NAMALWA (cell line): ENCODE results near the gene YPEL1.
"Not testable (repeated sequence)": the region's sequence is repeated elsewhere in the genome, so short reads cannot be mapped to it uniquely, and the experiment has no call there.

Source experiments
- DNase-seq: peaks from one replicate; pipeline ENCODE4 v3.0.0-alpha.2; 2015; ENCODE audit warnings: low spot score

Gene YPEL1

GRCh38 chr22:21721195-21721852 is 14.3 kb downstream of the YPEL1 start:
- DNase-seq = not testable (repeated sequence)

DNA sequence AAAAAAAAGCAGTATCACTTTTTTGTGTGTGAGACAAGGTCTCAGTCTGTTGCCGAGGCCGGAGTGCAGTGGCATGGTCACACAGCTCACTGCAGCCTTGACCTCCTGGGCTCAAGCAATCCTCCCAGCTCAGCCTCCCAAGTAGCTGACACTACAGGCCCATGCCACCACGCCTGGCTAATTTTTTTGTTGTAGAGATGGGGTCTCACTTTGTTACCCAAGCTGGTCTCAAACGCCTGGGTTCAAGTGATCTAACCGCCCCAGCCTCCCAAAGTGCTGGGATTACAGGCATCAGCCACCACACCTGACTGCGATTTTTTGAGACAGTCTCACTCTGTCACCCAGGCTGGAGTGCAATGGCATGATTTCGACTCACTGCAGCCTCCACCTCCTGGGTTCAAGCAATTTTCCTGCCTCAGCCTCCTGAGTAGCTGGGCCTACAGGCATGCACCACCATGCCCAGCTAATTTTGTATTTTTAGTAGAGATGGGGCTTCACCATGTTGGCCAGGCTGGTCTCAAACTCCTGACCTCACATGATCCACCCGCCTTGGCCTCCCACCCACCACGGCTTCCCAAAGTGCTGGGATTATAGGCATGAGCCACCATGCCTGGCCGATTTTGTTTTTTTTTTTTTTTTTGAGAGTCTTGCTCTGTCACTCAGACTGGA is 15.3 kb downstream of the YPEL1 start:
- not testable (repeated sequence) for DNase-seq

DNA sequence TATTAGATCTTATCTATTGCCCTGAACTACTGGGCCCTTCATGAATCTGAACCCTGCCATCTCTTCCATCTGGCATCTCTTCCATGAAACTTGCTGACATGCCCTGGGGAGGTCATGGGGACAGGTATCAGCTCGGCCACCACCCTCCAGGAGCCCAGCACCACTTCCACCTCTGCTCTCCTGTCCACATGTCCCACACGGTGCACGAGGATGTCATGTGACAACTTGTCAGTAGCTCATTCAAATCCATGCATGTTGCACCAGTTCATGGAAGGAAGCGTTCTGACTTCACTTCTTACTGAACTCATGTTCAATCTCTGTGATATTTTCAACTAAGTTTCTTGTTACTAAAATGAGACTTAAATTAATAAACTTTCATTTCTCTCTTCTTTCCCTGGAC is 16.6 kb downstream of the YPEL1 start:
- DNase-seq = no peak

GRCh38 chr22:21718499-21718898 is 17.1 kb downstream of the YPEL1 start:
- DNase-seq = no peak

- DNase-seq = not testable (repeated sequence)
These were observed 19.0 kb downstream of the YPEL1 start for GRCh38 chr22:21716395-21717122.

GRCh38 chr22:21714786-21715185 is 20.8 kb downstream of the YPEL1 start:
- no peak for DNase-seq

GRCh38 chr22:21714059-21714770 is 21.4 kb downstream of the YPEL1 start:
- no peak for DNase-seq

DNA sequence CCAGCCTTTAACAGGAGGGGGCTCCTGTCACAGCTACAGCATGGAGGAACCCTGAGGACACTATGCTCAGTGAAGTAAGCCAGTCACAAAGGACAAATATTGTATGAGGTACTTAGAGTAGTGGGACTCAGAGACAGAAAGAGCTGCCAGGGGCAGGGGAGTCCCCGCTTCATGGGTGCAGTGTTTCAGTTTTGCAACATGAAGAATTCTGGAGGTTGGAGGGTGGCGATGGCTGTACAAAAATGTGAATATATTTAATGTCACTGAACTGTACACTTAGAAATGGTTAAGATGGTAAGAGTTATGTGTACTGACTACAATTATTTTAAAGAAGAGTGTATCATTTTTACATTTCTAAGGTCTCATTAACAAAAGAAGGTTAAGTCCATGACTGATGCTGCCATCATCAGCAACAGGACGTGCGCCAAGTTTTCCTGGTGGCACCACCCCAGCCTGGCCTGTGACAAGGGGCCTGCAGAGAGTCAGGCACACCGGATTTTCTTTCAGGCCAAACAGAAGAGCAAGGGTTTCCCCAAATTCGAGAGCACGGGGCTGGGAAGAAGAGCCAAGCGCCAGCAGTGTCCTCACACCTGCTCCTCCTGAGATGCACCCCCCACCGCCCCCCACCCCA is 22.1 kb downstream of the YPEL1 start:
- no peak for DNase-seq

- DNase-seq = peak; percentile 87
These were observed 22.7 kb downstream of the YPEL1 start for GRCh38 chr22:21712751-21713427.

DNA sequence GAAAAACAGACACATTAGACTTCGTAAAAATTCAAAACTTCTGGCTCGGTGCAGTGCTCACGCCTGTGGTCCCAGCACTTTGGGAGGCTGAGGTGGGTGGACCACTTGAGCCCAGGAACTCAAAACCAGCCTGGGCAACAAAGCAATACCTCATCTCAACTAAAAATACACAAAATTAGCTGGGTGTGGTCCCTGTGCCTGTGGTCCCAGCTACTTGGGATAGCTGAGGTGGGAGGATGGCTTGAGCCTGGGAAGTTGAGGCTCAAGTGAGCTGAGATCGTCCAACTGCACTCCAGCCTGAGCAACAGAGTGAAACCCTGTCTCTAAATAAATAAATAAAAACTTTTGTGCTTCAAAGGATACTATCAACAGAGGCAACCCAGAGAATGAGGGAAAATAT is 23.7 kb downstream of the YPEL1 start:
- DNase-seq = no peak

DNA sequence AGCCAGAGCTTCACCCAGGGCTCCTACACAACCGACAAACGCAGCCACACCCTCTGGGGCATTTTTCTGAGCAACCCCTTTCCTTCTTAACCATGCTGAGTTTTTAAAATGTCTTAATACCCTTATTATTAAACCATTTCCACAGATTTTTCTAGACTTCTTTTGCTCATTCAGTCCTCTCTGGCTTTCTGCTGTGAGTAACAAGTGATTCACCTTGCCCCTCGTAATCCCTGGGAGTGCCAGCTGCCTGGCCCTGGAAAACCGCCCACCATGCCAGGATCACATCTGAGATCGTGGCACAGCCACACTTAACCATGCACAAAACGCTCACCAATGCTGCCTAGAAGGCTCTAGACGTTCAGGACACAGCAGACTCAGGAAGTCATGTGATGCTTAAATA is 25.4 kb downstream of the YPEL1 start:
- DNase-seq = no peak

DNA sequence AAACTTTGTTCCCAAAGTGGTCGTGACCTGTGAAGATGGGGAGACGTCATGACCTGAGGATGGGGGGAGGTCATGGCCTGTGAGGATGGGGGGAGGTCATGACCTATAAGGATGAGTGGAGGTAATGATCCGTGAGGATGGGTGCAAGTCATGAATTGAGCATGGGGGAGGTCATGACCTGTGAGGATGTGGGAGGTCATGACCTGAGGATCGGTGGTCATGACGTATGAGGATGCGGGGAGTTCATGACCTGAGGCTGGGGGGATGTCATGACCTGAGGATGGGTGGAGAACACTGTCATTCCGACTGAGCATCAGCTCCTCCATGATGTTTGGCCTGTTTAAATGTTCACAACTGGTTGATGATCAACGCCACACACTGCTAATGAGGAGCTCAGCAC is 25.9 kb downstream of the YPEL1 start:
- no peak for DNase-seq

GRCh38 chr22:21708960-21709359 is 26.6 kb downstream of the YPEL1 start:
- no peak for DNase-seq

- DNase-seq = peak; percentile 83
These were observed 27.9 kb downstream of the YPEL1 start for GRCh38 chr22:21707677-21708076.

DNA sequence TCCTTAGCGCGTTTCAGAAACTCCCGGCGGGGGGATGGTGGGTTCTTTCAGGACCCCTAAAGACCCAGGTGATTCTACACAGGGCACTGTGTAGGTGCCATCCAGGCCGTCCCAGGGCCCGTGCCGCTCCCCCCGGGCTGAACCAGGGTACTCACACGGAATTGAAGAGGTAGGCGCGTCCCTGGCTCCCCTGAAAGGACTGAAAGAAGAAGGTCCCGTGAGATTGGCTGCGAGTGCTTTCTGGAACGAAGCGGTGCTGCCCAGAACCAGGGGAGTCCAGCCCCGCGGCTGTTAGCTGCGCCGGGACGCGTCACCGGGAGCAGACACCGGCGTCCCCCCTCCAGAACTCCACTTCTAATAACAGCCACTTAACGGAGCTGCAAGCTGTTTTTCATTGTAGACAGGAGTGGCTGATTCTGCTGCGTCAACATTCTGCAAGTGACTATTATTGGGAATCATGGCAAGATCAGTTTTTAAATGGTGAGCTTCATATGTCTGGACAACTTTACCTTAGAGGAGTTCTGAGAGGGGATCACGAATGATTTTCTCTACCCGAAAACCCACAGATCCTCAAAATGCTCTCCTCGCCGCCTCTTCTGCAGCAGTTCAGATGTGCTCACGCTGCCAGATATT is 31.8 kb downstream of the YPEL1 start:
- no peak for DNase-seq

- DNase-seq = no peak
These were observed 32.6 kb downstream of the YPEL1 start for GRCh38 chr22:21702700-21703683.

DNA sequence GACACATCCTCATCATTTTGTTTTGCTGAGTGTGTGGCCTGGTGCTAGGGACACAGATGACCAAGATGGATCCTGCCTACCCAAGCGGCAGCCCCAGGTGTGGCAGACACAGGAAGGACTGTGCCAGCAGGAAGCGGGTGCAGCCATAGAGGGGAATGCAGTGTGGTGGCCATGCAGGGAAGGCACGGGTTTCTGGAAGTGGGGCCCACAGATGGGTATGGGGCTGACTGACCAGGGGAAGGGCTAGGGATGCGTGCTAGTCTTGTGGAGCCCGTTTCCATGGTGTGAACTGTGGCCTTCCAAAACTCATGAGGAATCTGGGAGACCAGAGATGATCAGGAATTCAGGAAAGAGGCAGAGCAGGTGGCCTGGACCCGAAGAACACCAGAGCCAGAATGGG is 33.5 kb downstream of the YPEL1 start:
- no peak for DNase-seq

DNA sequence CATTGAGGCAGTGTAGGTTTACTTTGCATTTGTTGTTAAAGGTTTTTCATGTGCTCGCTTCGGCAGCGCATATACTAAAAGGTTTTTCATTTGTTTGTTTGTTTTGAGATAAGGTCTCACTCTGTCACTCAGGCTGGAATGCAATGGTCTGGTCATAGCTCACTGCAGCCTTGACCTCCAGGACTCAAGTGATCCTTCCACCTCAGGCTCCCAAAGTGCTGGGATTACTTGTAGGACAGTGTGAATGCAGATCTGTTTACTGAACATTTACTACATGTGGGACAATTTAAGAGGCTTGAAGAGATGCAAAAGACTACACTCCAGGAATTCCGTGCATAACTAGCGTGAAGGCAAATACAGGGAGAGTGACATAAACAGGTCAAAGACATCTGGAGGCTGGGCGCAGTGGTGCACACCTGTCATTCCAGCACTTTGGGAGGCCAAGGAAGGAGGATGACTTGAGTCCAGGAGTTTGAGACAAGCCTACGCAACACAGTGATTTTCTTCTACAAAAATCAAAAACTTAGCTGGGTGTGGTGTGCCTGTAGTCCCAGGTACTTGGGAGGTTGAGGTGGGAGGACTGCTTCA is 34.1 kb downstream of the YPEL1 start:
- DNase-seq = no peak

GRCh38 chr22:21700822-21701221 is 34.8 kb downstream of the YPEL1 start:
- DNase-seq = no peak
